NCI-H1105 (cell line): ENCODE data around the gene CLDN6.

Experiments used
- DNase-seq: peaks from one replicate; lab custom pipeline; 2025; lab: John Stamatoyannopoulos, UW

Gene CLDN6

GRCh38 chr16:2987286-2987685 lies 30.7 kb downstream of the CLDN6 start:
- DNase-seq = no peak

- no peak for DNase-seq
Measured at GRCh38 chr16:2986623-2987188, 31.3 kb downstream of the CLDN6 start.

GRCh38 chr16:2985893-2986355 lies 32.1 kb downstream of the CLDN6 start:
- DNase-seq = no peak

DNA sequence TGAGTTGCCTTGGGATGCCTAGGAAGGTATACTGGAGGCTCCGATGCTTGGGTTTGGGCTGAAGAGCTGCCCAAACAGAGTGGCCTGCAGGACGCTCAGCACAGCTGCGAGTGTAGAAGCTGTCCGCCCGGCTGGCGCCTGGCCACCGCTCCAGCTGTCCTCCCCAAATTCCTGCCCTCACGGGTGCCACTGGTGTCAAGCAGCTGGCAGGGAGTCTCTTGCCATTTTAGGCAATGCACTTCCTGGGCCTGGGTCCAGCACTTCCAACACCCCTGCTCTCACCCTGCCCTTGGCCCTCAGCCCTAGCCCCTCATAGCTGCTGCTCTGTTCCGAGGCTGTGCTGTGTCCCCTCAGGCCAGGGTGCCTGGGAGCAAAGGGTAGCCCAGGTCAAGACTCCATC lies 32.5 kb downstream of the CLDN6 start:
- no peak for DNase-seq

- no peak for DNase-seq
Measured at GRCh38 chr16:2983706-2984136, 34.3 kb downstream of the CLDN6 start.

DNA sequence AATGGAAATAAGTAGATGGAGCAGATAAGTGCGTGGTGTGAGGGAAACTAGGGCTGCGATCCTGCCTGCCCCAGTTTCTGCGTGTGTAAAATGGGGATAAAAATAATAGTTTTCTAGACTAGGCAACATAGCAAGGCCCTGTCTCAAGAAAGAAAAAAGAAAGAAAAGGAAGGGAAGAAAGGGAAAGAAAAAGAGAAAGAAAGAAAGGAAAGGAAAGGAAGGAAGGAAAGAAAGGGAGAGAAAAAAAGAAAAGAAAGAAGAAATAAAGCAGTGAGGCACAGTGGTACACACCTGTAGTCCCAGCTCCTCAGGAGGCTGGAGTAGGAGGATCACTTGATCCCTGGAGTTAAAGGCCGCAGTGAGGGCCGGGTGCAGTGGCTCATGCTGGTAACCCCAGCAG lies 35.6 kb downstream of the CLDN6 start:
- no peak for DNase-seq

GRCh38 chr16:2981899-2982250 lies 36.1 kb downstream of the CLDN6 start:
- DNase-seq = no peak

DNA sequence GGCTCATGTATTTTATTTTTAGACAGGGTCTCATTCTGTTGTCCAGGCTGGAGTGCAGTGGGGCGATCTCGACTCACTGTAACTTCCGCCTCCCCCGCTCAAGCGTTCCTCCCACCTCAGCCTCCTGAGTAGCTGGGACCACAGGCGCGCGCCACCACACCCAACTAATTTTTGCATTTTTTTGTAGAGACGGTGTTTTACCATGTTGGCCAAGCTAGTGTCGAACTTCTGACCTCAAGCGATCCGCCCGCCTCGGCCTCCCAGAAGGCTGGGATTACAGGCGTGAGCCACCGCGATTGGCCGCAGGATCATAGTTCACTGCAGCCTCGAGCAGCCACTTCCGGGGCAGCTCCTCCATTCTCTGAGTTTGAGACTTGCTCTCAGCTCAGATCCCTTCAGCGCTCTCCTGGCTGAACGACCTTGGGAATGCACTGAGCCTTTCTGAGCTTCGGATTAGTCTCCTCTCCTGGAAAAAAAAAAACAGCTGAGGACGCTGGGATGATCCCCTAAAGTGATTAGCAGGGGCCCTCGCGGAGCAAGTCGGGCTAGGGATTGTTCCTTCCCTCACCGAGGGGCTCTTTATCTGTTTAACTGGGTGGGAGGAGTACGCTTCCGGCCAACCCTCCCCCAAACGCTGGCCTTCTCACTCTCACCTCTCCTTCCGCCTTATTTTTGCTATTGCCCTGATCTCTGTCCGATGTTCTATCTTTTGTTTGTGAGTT lies 36.6 kb downstream of the CLDN6 start:
- no peak for DNase-seq

GRCh38 chr16:2980227-2981176 lies 37.5 kb downstream of the CLDN6 start, which contains the start of gene PKMYT1:
PKMYT1 (minus strand) TSS chr16:2980446; CDS start chr16:2979657, 789 bp downstream.
- peak; percentile 61 for DNase-seq

- no peak for DNase-seq
Measured at GRCh38 chr16:2979669-2980226, 38.2 kb downstream of the CLDN6 start.

GRCh38 chr16:2977440-2977839 lies 40.5 kb downstream of the CLDN6 start:
- peak; percentile 73 for DNase-seq

- DNase-seq = no peak
Measured at GRCh38 chr16:2976673-2977072, 41.3 kb downstream of the CLDN6 start.

- no peak for DNase-seq
Measured at GRCh38 chr16:2976201-2976600, 41.8 kb downstream of the CLDN6 start.

DNA sequence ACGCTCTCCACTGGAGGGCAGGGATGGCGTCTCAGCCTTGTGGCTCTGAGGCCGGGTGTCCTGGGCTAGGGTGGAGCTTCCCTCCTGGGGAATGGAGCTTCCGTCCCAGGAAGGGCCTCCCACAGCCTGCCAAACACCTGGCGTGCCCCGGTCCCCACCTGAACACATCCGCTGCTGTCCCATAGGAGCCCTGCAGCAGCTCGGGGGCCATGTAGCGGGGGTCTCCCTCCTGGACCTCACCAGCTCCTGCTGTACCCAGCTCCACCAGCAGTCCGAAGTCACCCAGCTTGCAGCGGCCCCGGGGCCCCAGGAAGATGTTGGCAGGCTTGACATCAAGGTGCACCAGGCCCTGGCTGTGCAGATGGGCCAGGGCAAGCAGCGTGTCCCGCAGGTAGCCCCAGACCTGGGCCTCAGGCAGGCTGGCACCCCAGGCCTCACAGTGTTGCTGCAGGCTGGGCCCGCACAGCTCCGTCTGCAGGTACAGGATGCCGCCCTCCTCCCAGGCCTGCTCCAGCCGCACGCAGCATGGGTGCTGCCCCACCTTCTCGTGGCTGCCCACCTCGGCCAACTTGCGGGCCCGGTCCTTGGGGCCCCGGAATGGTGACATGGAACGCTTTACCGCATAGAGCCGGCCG lies 42.7 kb downstream of the CLDN6 start:
- DNase-seq = no peak

GRCh38 chr16:2974319-2975056 lies 43.5 kb downstream of the CLDN6 start:
- no peak for DNase-seq

DNA sequence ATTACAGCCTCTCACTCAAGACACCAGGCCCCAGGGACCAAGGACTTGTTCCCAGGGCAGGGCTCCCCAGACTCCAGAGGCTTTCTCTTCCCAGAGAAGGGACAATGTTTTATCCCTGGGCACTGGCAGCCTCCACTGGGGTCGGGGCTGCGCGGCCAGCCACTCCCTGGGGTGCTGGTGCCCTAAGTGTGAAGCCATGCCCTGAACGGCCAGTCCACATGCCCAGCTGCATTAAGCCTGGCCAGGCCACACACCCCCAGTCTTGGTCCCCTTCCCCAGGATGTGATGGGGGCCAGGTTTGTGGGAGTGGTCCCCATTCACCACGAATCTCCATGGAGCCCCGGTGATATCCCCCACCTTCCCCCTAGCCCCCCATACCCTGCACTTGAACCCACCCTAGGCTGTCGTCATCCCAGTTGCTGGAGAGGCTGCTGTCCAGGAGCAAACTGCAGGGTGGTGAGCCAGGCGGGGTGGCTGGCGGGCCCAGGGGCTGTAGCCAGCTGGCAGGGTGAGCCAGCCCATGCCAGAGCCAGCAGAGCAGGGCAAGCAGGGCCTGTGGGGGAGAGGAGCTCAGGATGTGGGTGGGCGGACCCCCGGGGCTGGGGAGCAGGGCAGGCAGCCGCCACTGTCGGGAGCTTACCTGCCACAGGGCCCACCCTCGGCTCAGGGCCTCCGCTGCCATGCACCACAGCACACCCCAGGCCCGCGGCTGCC lies 44.2 kb downstream of the CLDN6 start:
- DNase-seq = no peak

GRCh38 chr16:2973093-2973492 lies 44.9 kb downstream of the CLDN6 start:
- DNase-seq = no peak

GRCh38 chr16:2971985-2972784 lies 45.8 kb downstream of the CLDN6 start:
- DNase-seq = no peak

- no peak for DNase-seq
Measured at GRCh38 chr16:2971134-2971984, 46.6 kb downstream of the CLDN6 start.
